ENCODE results near the gene KRTAP1-4. TPM values are rescaled to one million over a fixed set of nuclear protein-coding genes. Genes with fewer than 3 reads are reported as not detected.

Gene KRTAP1-4
- total RNA-seq, 2 donors from 2014 or later, result not detected

- no peak for TF ChIP-seq CTCF (IDR thresholded peaks at IDR 0.05)
- DNase-seq, result no peak
Observed at GRCh38 chr17:40986920-40987319, 43.1 kb downstream of the KRTAP1-4 start.

GRCh38 chr17:40984226-40984625 is 45.8 kb downstream of the KRTAP1-4 start, which contains the start of gene KRT40:
TSS of gene KRT40 (minus strand) at chr17:40984326. CDS start at chr17:40984273, 53 bp downstream.
- no peaks in the 10 kb centered on the region for H3K9me3 ChIP-seq
- no peak within 1 kb of the TSS for H3K4me3 ChIP-seq
- H3K9ac ChIP-seq (ENCODE audit: low read depth in 2 of 2, low read length in 2 of 2), result no peak within 1 kb of the TSS
- DNase-seq, result no peak
- no peaks in the 10 kb centered on the region for H3K4me1 ChIP-seq
- intact Hi-C loops (cut with DNase I), result no loop called here
- no peak within 1 kb of the TSS for H3K27ac ChIP-seq
- H3K27me3 ChIP-seq, result no peaks in the 10 kb centered on the region
- no peak for TF ChIP-seq CTCF (IDR thresholded peaks at IDR 0.05)
- H3K36me3 ChIP-seq, result no peaks in the 10 kb centered on the region

More at GRCh38 chr17:40986920-40987319, 43.1 kb downstream of the KRTAP1-4 start:
- no peaks in the 10 kb centered on the region for H3K36me3 ChIP-seq
- H3K4me3 ChIP-seq, result no peak overlapping the region
- no peaks in the 10 kb centered on the region for H3K9me3 ChIP-seq
- no peak overlapping the region for H3K9ac ChIP-seq (ENCODE audit: low read depth in 2 of 2, low read length in 2 of 2)
- no peak overlapping the region for H3K27ac ChIP-seq
- intact Hi-C loops (cut with DNase I), result no loop called here
- H3K27me3 ChIP-seq, result no peaks in the 10 kb centered on the region
- H3K4me1 ChIP-seq, result no peaks in the 10 kb centered on the region

- no peak for DNase-seq
- Histone ChIP-seq H3K36me3 (no peaks in the 10 kb centered on the region), H3K27me3 (no peaks in the 10 kb centered on the region), H3K9me3 (no peaks in the 10 kb centered on the region), H3K4me1 (no peaks in the 10 kb centered on the region), H3K9ac (ENCODE audit: low read depth in 2 of 2, low read length in 2 of 2) (no peak overlapping the region), H3K4me3 (no peak overlapping the region), H3K27ac (no peak overlapping the region)
- intact Hi-C loops (cut with DNase I), result no loop called here
- no peak for TF ChIP-seq CTCF (IDR thresholded peaks at IDR 0.05)
Observed at GRCh38 chr17:40981115-40981514, 48.9 kb downstream of the KRTAP1-4 start.

- Histone ChIP-seq H3K4me3 (no peak overlapping the region), H3K4me1 (no peaks in the 10 kb centered on the region), H3K27ac (no peak overlapping the region), H3K27me3 (no peaks in the 10 kb centered on the region), H3K9ac (ENCODE audit: low read depth in 2 of 2, low read length in 2 of 2) (no peak overlapping the region), H3K9me3 (no peaks in the 10 kb centered on the region), H3K36me3 (no peaks in the 10 kb centered on the region)
- no peak for DNase-seq
- intact Hi-C loops (cut with DNase I), result no loop called here
- no peak for TF ChIP-seq CTCF (IDR thresholded peaks at IDR 0.05)
Observed at GRCh38 chr17:40980596-40980995, 49.4 kb downstream of the KRTAP1-4 start.

- no peaks in the 10 kb centered on the region for H3K4me1 ChIP-seq
- TF ChIP-seq CTCF (IDR thresholded peaks at IDR 0.05), result no peak
- H3K9me3 ChIP-seq, result no peaks in the 10 kb centered on the region
- H3K27me3 ChIP-seq, result no peaks in the 10 kb centered on the region
- no peak for DNase-seq
- intact Hi-C loops (cut with DNase I), result no loop called here
- no peak overlapping the region for H3K9ac ChIP-seq (ENCODE audit: low read depth in 2 of 2, low read length in 2 of 2)
- H3K27ac ChIP-seq, result no peak overlapping the region
- no peaks in the 10 kb centered on the region for H3K36me3 ChIP-seq
- no peak overlapping the region for H3K4me3 ChIP-seq
Observed at GRCh38 chr17:40980117-40980516, 49.9 kb downstream of the KRTAP1-4 start.

Other genes with a start within 250 kb of the KRTAP1-4 start
- not detected for gene KRT27, start 247.6 kb downstream of the KRTAP1-4 start, total RNA-seq
- gene KRT28, start 230.2 kb downstream of the KRTAP1-4 start, total RNA-seq, result not detected
- 10 to 100 TPM; 33.6 to 35.1 TPM for gene KRT10, start 207.6 kb downstream of the KRTAP1-4 start, total RNA-seq
- gene KRT12, start 163.0 kb downstream of the KRTAP1-4 start, total RNA-seq, result 1 to 10 TPM; 2.2 to 4.4 TPM
- gene KRT20, start 145.0 kb downstream of the KRTAP1-4 start, total RNA-seq, result 1,000 to 10,000 TPM; 1,610 to 1,735 TPM
- gene KRT23, start 92.5 kb downstream of the KRTAP1-4 start, total RNA-seq, result 1 to 10 TPM in 1 of 2 donors, under 1 TPM in 1; 0.27 to 1.2 TPM
- not detected for gene KRT39, start 63.2 kb downstream of the KRTAP1-4 start, total RNA-seq
- gene KRT40, start 45.9 kb downstream of the KRTAP1-4 start, total RNA-seq, result under 1 TPM in 1 of 2 donors, not detected in 1; 0.32 TPM
- gene KRTAP3-3, start 36.0 kb downstream of the KRTAP1-4 start, total RNA-seq, result not detected
- not detected for gene KRTAP3-2, start 30.3 kb downstream of the KRTAP1-4 start, total RNA-seq
- gene KRTAP3-1, start 21.1 kb downstream of the KRTAP1-4 start, total RNA-seq, result not detected
- not detected for gene KRTAP1-5, start 3.0 kb downstream of the KRTAP1-4 start, total RNA-seq
- not detected for gene KRTAP1-3, start 4.7 kb upstream of the KRTAP1-4 start, total RNA-seq
- not detected for gene KRTAP1-1, start 11.3 kb upstream of the KRTAP1-4 start, total RNA-seq
- not detected for gene KRTAP2-1, start 17.1 kb upstream of the KRTAP1-4 start, total RNA-seq
- not detected for gene KRTAP2-2, start 25.0 kb upstream of the KRTAP1-4 start, total RNA-seq
- not detected for gene KRTAP2-3, start 29.9 kb upstream of the KRTAP1-4 start, total RNA-seq
- not detected for gene KRTAP2-4, start 35.7 kb upstream of the KRTAP1-4 start, total RNA-seq
- gene KRTAP4-7, start 54.0 kb upstream of the KRTAP1-4 start, total RNA-seq, result not detected
- gene KRTAP4-8, start 67.9 kb upstream of the KRTAP1-4 start, total RNA-seq, result not detected
- gene KRTAP4-16, start 72.0 kb upstream of the KRTAP1-4 start, total RNA-seq, result not detected
- gene KRTAP4-9, start 75.2 kb upstream of the KRTAP1-4 start, total RNA-seq, result not detected
- not detected for gene KRTAP4-11, start 88.2 kb upstream of the KRTAP1-4 start, total RNA-seq
- gene KRTAP4-12, start 94.0 kb upstream of the KRTAP1-4 start, total RNA-seq, result not detected
- gene KRTAP4-6, start 110.3 kb upstream of the KRTAP1-4 start, total RNA-seq, result not detected
- not detected for gene KRTAP4-5, start 119.6 kb upstream of the KRTAP1-4 start, total RNA-seq
- gene KRTAP4-4, start 130.6 kb upstream of the KRTAP1-4 start, total RNA-seq, result not detected
- gene KRTAP4-3, start 138.0 kb upstream of the KRTAP1-4 start, total RNA-seq, result not detected
- not detected for gene KRTAP4-2, start 148.0 kb upstream of the KRTAP1-4 start, total RNA-seq
- under 1 TPM in 1 of 2 donors, not detected in 1; 0.53 TPM for gene KRTAP4-1, start 154.7 kb upstream of the KRTAP1-4 start, total RNA-seq
- gene KRTAP9-1, start 159.7 kb upstream of the KRTAP1-4 start, total RNA-seq, result not detected
- not detected for gene KRTAP9-2, start 196.5 kb upstream of the KRTAP1-4 start, total RNA-seq
- gene KRTAP9-3, start 202.3 kb upstream of the KRTAP1-4 start, total RNA-seq, result not detected
- not detected for gene KRTAP9-8, start 207.8 kb upstream of the KRTAP1-4 start, total RNA-seq
- gene KRTAP9-4, start 219.5 kb upstream of the KRTAP1-4 start, total RNA-seq, result not detected
- gene KRTAP9-9, start 225.2 kb upstream of the KRTAP1-4 start, total RNA-seq, result not detected
- not detected for gene KRTAP9-6, start 235.2 kb upstream of the KRTAP1-4 start, total RNA-seq
- gene KRTAP9-7, start 245.5 kb upstream of the KRTAP1-4 start, total RNA-seq, result not detected

Measured in colonic mucosa (tissue), 4 donors.